GM12875 (cell line): ENCODE measurements around the gene PLIN5.

Experiments used
- H3K4me3 ChIP-seq: one replicate; pipeline ENCODE4 v1.5.1; 2011; ENCODE audit warnings: low read depth, low read length, control low read depth
- CTCF ChIP-seq: IDR thresholded peaks from 2 replicates; pipeline ENCODE4 v1.5.1; 2011; ENCODE audit warnings: low read depth, mild to moderate bottlenecking, control low read depth, inconsistent platforms, low read length, moderate library complexity, borderline replicate concordance; ENCODE audit not compliant: insufficient read depth

The PLIN5 gene

GRCh38 chr19:4553775-4554174 lies 18.8 kb upstream of the PLIN5 start:
- TF ChIP-seq CTCF = no peak
- H3K4me3 ChIP-seq = no peak overlapping the region

- TF ChIP-seq CTCF = no peak
- H3K4me3 ChIP-seq = no peak overlapping the region
Observed at GRCh38 chr19:4553092-4553695, 18.2 kb upstream of the PLIN5 start.

GRCh38 chr19:4552525-4552819 lies 17.4 kb upstream of the PLIN5 start:
- H3K4me3 ChIP-seq = no peak overlapping the region
- no peak for TF ChIP-seq CTCF

- no peak overlapping the region for H3K4me3 ChIP-seq
- TF ChIP-seq CTCF = no peak
Observed at GRCh38 chr19:4550479-4551050, 15.5 kb upstream of the PLIN5 start.

GRCh38 chr19:4550018-4550417 lies 15.0 kb upstream of the PLIN5 start:
- H3K4me3 ChIP-seq = no peak overlapping the region
- TF ChIP-seq CTCF = no peak

- no peak overlapping the region for H3K4me3 ChIP-seq
- no peak for TF ChIP-seq CTCF
Observed at GRCh38 chr19:4548238-4548584, 13.2 kb upstream of the PLIN5 start.

GRCh38 chr19:4547303-4548237 lies 12.5 kb upstream of the PLIN5 start:
- TF ChIP-seq CTCF = peak; percentile 51

More at GRCh38 chr19:4547303-4548237, 12.5 kb upstream of the PLIN5 start:
- no peak overlapping the region for H3K4me3 ChIP-seq
